Thymus (tissue), 14 donors: ENCODE results near the gene TMEM191C. TPM values are rescaled to one million over a fixed set of nuclear protein-coding genes. Genes with fewer than 3 reads are reported as not detected.
"Not testable (repeated sequence)": the region's sequence is repeated elsewhere in the genome, so short reads cannot be mapped to it uniquely, and the experiment has no call there.

Experiments used
- DNase-seq, 9 donors: peaks; one replicate each; pipeline ENCODE4 v3.0.0-alpha.2; 2013; ENCODE audit warnings: low spot score in 9 of 9, low read depth in 6 of 9, missing footprints in 1 of 9
- H3K27ac ChIP-seq, 2 donors: one replicate each; pipeline ENCODE4 v1.5.1; 2013; ENCODE audit warnings: control low read depth in 1 of 2, low read depth in 1 of 2, low read length in 1 of 2, mild to moderate bottlenecking in 1 of 2, moderate library complexity in 1 of 2
- H3K27me3 ChIP-seq, 2 donors: one replicate each; pipeline ENCODE4 v1.5.1; 2013; ENCODE audit warnings: low read length in 1 of 2; ENCODE audit not compliant: control insufficient read depth in 2 of 2, insufficient read depth in 1 of 2
- H3K36me3 ChIP-seq, 2 donors: one replicate each; pipeline ENCODE4 v1.5.1; 2013; ENCODE audit warnings: low read length in 1 of 2, mild to moderate bottlenecking in 1 of 2, moderate library complexity in 1 of 2; ENCODE audit not compliant: control insufficient read depth in 2 of 2, insufficient read depth in 2 of 2
- H3K4me1 ChIP-seq, 2 donors: one replicate each; pipeline ENCODE4 v1.5.1; 2013; ENCODE audit warnings: low read length in 2 of 2; ENCODE audit not compliant: control insufficient read depth in 2 of 2, insufficient read depth in 2 of 2
- H3K4me3 ChIP-seq, 2 donors: one replicate each; pipeline ENCODE4 v1.5.1; 2013; ENCODE audit warnings: low read length in 2 of 2, control low read depth in 1 of 2, mild to moderate bottlenecking in 1 of 2
- H3K9me3 ChIP-seq, 2 donors: one replicate each; pipeline ENCODE4 v1.5.1; 2013; ENCODE audit warnings: low read length in 1 of 2, mild to moderate bottlenecking in 1 of 2; ENCODE audit not compliant: control insufficient read depth in 2 of 2, insufficient read depth in 1 of 2
- WGBS: extraction: QIAGEN DNeasy Blood & Tissue Kit; methylation state at CpG from one replicate; pipeline ENCODE4 v1.1.7; 2013; 5-methylcytosine and 5-hydroxymethylcytosine counted together
- long read RNA-seq, 10 donors: transcript quantifications; one replicate each; lab custom pipeline, GENCODE V29; 2026
- polyA plus RNA-seq: library from polyadenylated mRNA; stranded (reverse); fragments of 200-250 nt; gene quantifications from one replicate; pipeline ENCODE4 v1.2.3, GENCODE V29; 2013
- total RNA-seq: library from RNA; stranded (reverse); fragments of 120-200 nt; gene quantifications from one replicate; pipeline ENCODE4 v1.2.4, GENCODE V29; 2013
- donor health status: healthy.

The TMEM191C gene
- total RNA-seq (1.2 TPM), polyA plus RNA-seq (5.1 TPM)
- long read RNA-seq, donor 1: 0 reads
- long read RNA-seq, donor 2, partial matches to known transcripts: 0 of 1 reads
- long read RNA-seq, donor 2, other reads (novel, unspliced or antisense): 0 of 1 reads
- long read RNA-seq, donor 3, partial matches to known transcripts: 5 of 6 reads
- long read RNA-seq, donor 3, other reads (novel, unspliced or antisense): 0 of 6 reads
- long read RNA-seq, donor 4: 0 reads
- long read RNA-seq, donor 5: 0 reads
- long read RNA-seq, donor 6, partial matches to known transcripts: 0 of 2 reads
- long read RNA-seq, donor 6, other reads (novel, unspliced or antisense): 0 of 2 reads
- long read RNA-seq, donor 7: 0 reads
- long read RNA-seq, donor 8, partial matches to known transcripts: 0 of 1 reads
- long read RNA-seq, donor 8, other reads (novel, unspliced or antisense): 0 of 1 reads
- long read RNA-seq, donor 9: 0 reads
- long read RNA-seq, donor 10: 0 reads

GRCh38 chr22:21467337-21468193, at the start of gene TMEM191C:
TMEM191C (plus strand) TSS chr22:21467387; CDS start chr22:21467460, 73 bp downstream.
- H3K4me1 ChIP-seq, H3K27me3 ChIP-seq, H3K36me3 ChIP-seq, DNase-seq, H3K9me3 ChIP-seq: not testable (repeated sequence)
- WGBS: 1% methylated on average over 18 of the region's 74 CpGs
- H3K4me3 ChIP-seq: peak within 1 kb of the TSS; percentile 18 to 35
- peak within 1 kb of the TSS; percentile 60 to 82 for H3K27ac ChIP-seq

- not testable (repeated sequence) for H3K27ac ChIP-seq
- WGBS: under 1% methylated on average over 17 of the region's 33 CpGs
Measured at GRCh38 chr22:21417853-21418252, 49.3 kb upstream of the TMEM191C start.

GRCh38 chr22:21418974-21419638, 48.1 kb upstream of the TMEM191C start:
- not testable (repeated sequence) for DNase-seq, H3K27me3 ChIP-seq

More at GRCh38 chr22:21417853-21418252, 49.3 kb upstream of the TMEM191C start:
- not testable (repeated sequence) for H3K4me1 ChIP-seq, H3K27me3 ChIP-seq, H3K9me3 ChIP-seq, H3K36me3 ChIP-seq, DNase-seq
- H3K4me3 ChIP-seq: peak overlapping the region; percentile 32 to 37

GRCh38 chr22:21420180-21420763, 46.9 kb upstream of the TMEM191C start:
- H3K27me3 ChIP-seq, H3K36me3 ChIP-seq, DNase-seq, H3K4me3 ChIP-seq, H3K4me1 ChIP-seq, H3K27ac ChIP-seq, H3K9me3 ChIP-seq: not testable (repeated sequence)
- 50% methylated on average over 5 of the region's 19 CpGs for WGBS

More at GRCh38 chr22:21418974-21419638, 48.1 kb upstream of the TMEM191C start:
- not testable (repeated sequence) for H3K27ac ChIP-seq, H3K9me3 ChIP-seq, H3K36me3 ChIP-seq, H3K4me1 ChIP-seq, H3K4me3 ChIP-seq
- 98% methylated on average over 5 of the region's 15 CpGs for WGBS

GRCh38 chr22:21424084-21424709, 43.0 kb upstream of the TMEM191C start:
- H3K4me1 ChIP-seq, H3K9me3 ChIP-seq, H3K4me3 ChIP-seq, DNase-seq, H3K36me3 ChIP-seq, H3K27me3 ChIP-seq, H3K27ac ChIP-seq: not testable (repeated sequence)
- 25% methylated on average over 2 of the region's 12 CpGs for WGBS

GRCh38 chr22:21434378-21435233, 32.6 kb upstream of the TMEM191C start:
- H3K4me1 ChIP-seq, DNase-seq, H3K27ac ChIP-seq, H3K36me3 ChIP-seq, H3K9me3 ChIP-seq, H3K4me3 ChIP-seq, H3K27me3 ChIP-seq: not testable (repeated sequence)
- no CpG with 5 or more reads among the region's 15 CpGs for WGBS

GRCh38 chr22:21435998-21436810, 31.0 kb upstream of the TMEM191C start:
- H3K4me1 ChIP-seq, H3K9me3 ChIP-seq, H3K27ac ChIP-seq, H3K36me3 ChIP-seq, H3K27me3 ChIP-seq, DNase-seq, H3K4me3 ChIP-seq: not testable (repeated sequence)
- WGBS: 98% methylated on average over 3 of the region's 12 CpGs
